Fibroblast of lung (primary cell): ENCODE measurements around the gene NXPH4.

Experiments
- CTCF ChIP-seq, 2 donors: IDR thresholded peaks in 1 of 2; conservative IDR thresholded peaks in 1 of 2; 1 replicate in 1 of 2; 2 replicates in 1 of 2; pipeline ENCODE4 v1.5.1; 2011 to 2012; ENCODE audit warnings: low read length in 2 of 2, control low read depth in 1 of 2, inconsistent platforms in 1 of 2, low read depth in 1 of 2, mild to moderate bottlenecking in 1 of 2
- EZH2 ChIP-seq: IDR thresholded peaks from 2 replicates; pipeline ENCODE4 v1.5.1; 2012; ENCODE audit warnings: low read length, control low read depth, mild to moderate bottlenecking; ENCODE audit errors: missing control alignments

- TF ChIP-seq CTCF (conservative IDR thresholded peaks at IDR 0.05 in 1 of 2, IDR thresholded peaks at IDR 0.05 in 1 of 2; ENCODE audit: low read depth in 1 of 2, low read length in 2 of 2) = no peak
- TF ChIP-seq EZH2 = no peak
Measured at GRCh38 chr12:57207731-57208630, 8.6 kb upstream of the NXPH4 start.
